ENCODE data around the gene NPAS1.

DNA sequence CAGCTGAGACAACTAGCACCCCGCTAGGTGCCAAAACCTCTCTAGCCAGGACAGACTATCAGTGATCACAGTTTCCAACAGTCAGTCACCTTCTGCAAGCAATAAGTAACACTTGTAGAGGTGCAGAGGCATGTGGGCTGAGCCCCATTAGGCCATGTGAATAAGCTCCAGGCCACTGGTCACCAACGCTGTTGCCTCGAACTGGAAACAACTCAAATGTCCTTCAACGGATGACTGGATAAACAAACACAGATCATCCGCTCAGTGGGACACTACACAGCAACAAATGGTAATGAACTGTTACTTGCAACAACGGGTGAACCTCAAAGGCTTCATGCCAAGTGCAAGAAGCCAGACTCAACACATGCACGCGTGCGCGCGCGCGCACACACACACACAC is 56.3 kb downstream of the NPAS1 start:
- TF ChIP-seq, protein P1, sequence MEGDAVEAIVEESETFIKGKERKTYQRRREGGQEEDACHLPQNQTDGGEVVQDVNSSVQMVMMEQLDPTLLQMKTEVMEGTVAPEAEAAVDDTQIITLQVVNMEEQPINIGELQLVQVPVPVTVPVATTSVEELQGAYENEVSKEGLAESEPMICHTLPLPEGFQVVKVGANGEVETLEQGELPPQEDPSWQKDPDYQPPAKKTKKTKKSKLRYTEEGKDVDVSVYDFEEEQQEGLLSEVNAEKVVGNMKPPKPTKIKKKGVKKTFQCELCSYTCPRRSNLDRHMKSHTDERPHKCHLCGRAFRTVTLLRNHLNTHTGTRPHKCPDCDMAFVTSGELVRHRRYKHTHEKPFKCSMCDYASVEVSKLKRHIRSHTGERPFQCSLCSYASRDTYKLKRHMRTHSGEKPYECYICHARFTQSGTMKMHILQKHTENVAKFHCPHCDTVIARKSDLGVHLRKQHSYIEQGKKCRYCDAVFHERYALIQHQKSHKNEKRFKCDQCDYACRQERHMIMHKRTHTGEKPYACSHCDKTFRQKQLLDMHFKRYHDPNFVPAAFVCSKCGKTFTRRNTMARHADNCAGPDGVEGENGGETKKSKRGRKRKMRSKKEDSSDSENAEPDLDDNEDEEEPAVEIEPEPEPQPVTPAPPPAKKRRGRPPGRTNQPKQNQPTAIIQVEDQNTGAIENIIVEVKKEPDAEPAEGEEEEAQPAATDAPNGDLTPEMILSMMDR (IDR thresholded peaks at IDR 0.05): no peak
- TF ChIP-seq EZH2phosphoT487 (IDR thresholded peaks at IDR 0.05) (no peak), EZH2 (IDR thresholded peaks at IDR 0.05) (no peak)
